Effector CD4-positive, alpha-beta T cell (primary cell): ENCODE results near the gene ERC2.

Experiments
- DNase-seq: peaks from one replicate; pipeline ENCODE4 v3.0.0-alpha.2; 2020

Gene ERC2

GRCh38 chr3:55691141-55691540, 777.1 kb downstream of the ERC2 start:
- DNase-seq = no peak

GRCh38 chr3:55690726-55691125, 777.5 kb downstream of the ERC2 start:
- DNase-seq = no peak

GRCh38 chr3:55690177-55690576, 778.1 kb downstream of the ERC2 start:
- DNase-seq = no peak

GRCh38 chr3:55688154-55688553, 780.1 kb downstream of the ERC2 start:
- no peak for DNase-seq

GRCh38 chr3:55687526-55687925, 780.7 kb downstream of the ERC2 start:
- DNase-seq = no peak

GRCh38 chr3:55686426-55687254, 781.6 kb downstream of the ERC2 start:
- DNase-seq = no peak

- no peak for DNase-seq
Measured at GRCh38 chr3:55683666-55684270, 784.5 kb downstream of the ERC2 start.

- DNase-seq = no peak
Measured at GRCh38 chr3:55682461-55682860, 785.8 kb downstream of the ERC2 start.

GRCh38 chr3:55678546-55679216, 789.6 kb downstream of the ERC2 start:
- DNase-seq = no peak

GRCh38 chr3:55676643-55677042, 791.6 kb downstream of the ERC2 start:
- DNase-seq = no peak

GRCh38 chr3:55675478-55675877, 792.8 kb downstream of the ERC2 start:
- no peak for DNase-seq

GRCh38 chr3:55673764-55674163, 794.5 kb downstream of the ERC2 start:
- no peak for DNase-seq

GRCh38 chr3:55669133-55669532, 799.1 kb downstream of the ERC2 start:
- DNase-seq = no peak

- no peak for DNase-seq
Measured at GRCh38 chr3:55668359-55668758, 799.9 kb downstream of the ERC2 start.

- DNase-seq = no peak
Measured at GRCh38 chr3:55664387-55664786, 803.9 kb downstream of the ERC2 start.

- no peak for DNase-seq
Measured at GRCh38 chr3:55662683-55663082, 805.6 kb downstream of the ERC2 start.

GRCh38 chr3:55661571-55661970, 806.7 kb downstream of the ERC2 start:
- DNase-seq = no peak

- DNase-seq = no peak
Measured at GRCh38 chr3:55661141-55661540, 807.1 kb downstream of the ERC2 start.

- DNase-seq = no peak
Measured at GRCh38 chr3:55660642-55661041, 807.6 kb downstream of the ERC2 start.

GRCh38 chr3:55659701-55660100, 808.6 kb downstream of the ERC2 start:
- DNase-seq = no peak

- DNase-seq = no peak
Measured at GRCh38 chr3:55658690-55659562, 809.3 kb downstream of the ERC2 start.

- DNase-seq = no peak
Measured at GRCh38 chr3:55658270-55658669, 810.0 kb downstream of the ERC2 start.

GRCh38 chr3:55655544-55655943, 812.7 kb downstream of the ERC2 start:
- DNase-seq = no peak
